ENCODE results near the gene SLC8A2. TPM values are rescaled to one million over a fixed set of nuclear protein-coding genes. Genes with fewer than 3 reads are reported as not detected.

The SLC8A2 gene
- total RNA-seq, 4 donors from 2014 or later: not detected

- no peak for TF ChIP-seq CTCF (IDR thresholded peaks at IDR 0.05 in 4 of 5, conservative IDR thresholded peaks at IDR 0.05 in 1 of 5)
- TF ChIP-seq POLR2A (IDR thresholded peaks at IDR 0.05): no peak
- H3K27me3 ChIP-seq: peaks cover 65 to 76% (median 65%) of the 10 kb centered on the region in 3 donors
- H3K9me3 ChIP-seq: no peaks in the 10 kb centered on the region
- DNase-seq: peak; percentile 30 to 48
- no peak overlapping the region for H3K27ac ChIP-seq
- H3K4me3 ChIP-seq: no peak overlapping the region
- peak; percentile 63 to 68 for ATAC-seq
- in situ Hi-C loops (cut with MboI; ENCODE audit: low sequenced_read_pairs in 4 of 4): no loop called here
- no peaks in the 10 kb centered on the region for H3K36me3 ChIP-seq
- peaks cover 11 to 22% of the 10 kb centered on the region in 2 donors for H3K4me1 ChIP-seq
- intact Hi-C loops (cut with DNase I; ENCODE audit: low total_unique reads): no loop called here
Observed at GRCh38 chr19:47428177-47428894, 43.4 kb downstream of the SLC8A2 start.

- Histone ChIP-seq H3K4me3 (no peak overlapping the region), H3K27me3 (peaks cover 65 to 82% (median 66%) of the 10 kb centered on the region in 3 donors), H3K4me1 (peaks cover 11 to 22% of the 10 kb centered on the region in 2 donors), H3K36me3 (no peaks in the 10 kb centered on the region), H3K27ac (no peak overlapping the region), H3K9me3 (no peaks in the 10 kb centered on the region)
- DNase-seq (peak in 1 of 2 donors; percentile 24), ATAC-seq (peak; percentile 65 to 70)
- intact Hi-C loops (cut with DNase I; ENCODE audit: low total_unique reads): loop anchor here (1.0 kb wide), 1 partner anchor 131 kb away; no protein-coding TSS in a partner anchor
- TF ChIP-seq POLR2A (IDR thresholded peaks at IDR 0.05) (no peak), CTCF (IDR thresholded peaks at IDR 0.05 in 4 of 5, conservative IDR thresholded peaks at IDR 0.05 in 1 of 5) (peak; percentile 64 to 82 (median 74))
- in situ Hi-C loops (cut with MboI; ENCODE audit: low sequenced_read_pairs in 4 of 4): no loop called here
Observed at GRCh38 chr19:47427241-47428176, 44.2 kb downstream of the SLC8A2 start.

- no peak for ATAC-seq
- TF ChIP-seq POLR2A (IDR thresholded peaks at IDR 0.05) (no peak), CTCF (IDR thresholded peaks at IDR 0.05 in 4 of 5, conservative IDR thresholded peaks at IDR 0.05 in 1 of 5) (no peak)
- H3K27me3 ChIP-seq: peaks cover 61 to 82% (median 63%) of the 10 kb centered on the region in 3 donors
- in situ Hi-C loops (cut with MboI; ENCODE audit: low sequenced_read_pairs in 4 of 4) (no loop called here), intact Hi-C loops (cut with DNase I; ENCODE audit: low total_unique reads) (no loop called here)
- no peaks in the 10 kb centered on the region for H3K36me3 ChIP-seq
- DNase-seq: no peak
- no peaks in the 10 kb centered on the region for H3K9me3 ChIP-seq
- no peak overlapping the region for H3K4me3 ChIP-seq
- H3K27ac ChIP-seq: no peak overlapping the region
- peaks cover 2 to 9% of the 10 kb centered on the region in 2 donors for H3K4me1 ChIP-seq
Observed at GRCh38 chr19:47423203-47423882, 48.4 kb downstream of the SLC8A2 start.

GRCh38 chr19:47422417-47423163 lies 49.1 kb downstream of the SLC8A2 start:
- H3K27me3 ChIP-seq: peaks cover 64 to 88% (median 67%) of the 10 kb centered on the region in 3 donors

More at GRCh38 chr19:47422417-47423163, 49.1 kb downstream of the SLC8A2 start:
- no peak overlapping the region for H3K27ac ChIP-seq
- H3K4me3 ChIP-seq: no peak overlapping the region
- no peaks in the 10 kb centered on the region for H3K9me3 ChIP-seq
- no peak for ATAC-seq
- in situ Hi-C loops (cut with MboI; ENCODE audit: low sequenced_read_pairs in 4 of 4): no loop called here
- TF ChIP-seq POLR2A (IDR thresholded peaks at IDR 0.05) (no peak), CTCF (IDR thresholded peaks at IDR 0.05 in 4 of 5, conservative IDR thresholded peaks at IDR 0.05 in 1 of 5) (no peak)
- intact Hi-C loops (cut with DNase I; ENCODE audit: low total_unique reads): no loop called here
- peaks cover 1 to 8% of the 10 kb centered on the region in 2 donors for H3K4me1 ChIP-seq
- H3K36me3 ChIP-seq: no peaks in the 10 kb centered on the region
- no peak for DNase-seq

All from gastrocnemius medialis (tissue), 4 donors.